Breast epithelium (tissue), 4 donors: Measurements from ENCODE around the gene CTNNA2. TPM values are rescaled to one million over a fixed set of nuclear protein-coding genes. Genes with fewer than 3 reads are reported as not detected.

ENCODE experiments used
- DNase-seq, 2 donors: peaks; one replicate each; pipeline ENCODE4 v3.0.0-alpha.2; 2019; ENCODE audit warnings: low spot score in 2 of 2
- H3K27ac ChIP-seq, 2 donors: fragments of 200-600 bp; sonication (generic) in 1 of 2; one replicate each; pipeline ENCODE4 v1.5.1; 2016 to 2019; ENCODE audit warnings: mild to moderate bottlenecking in 1 of 2
- H3K27me3 ChIP-seq, 2 donors: fragments of 200-600 bp; sonication (generic) in 1 of 2; one replicate each; pipeline versions ENCODE4 v1.5.1 to v1.6.0; 2017 to 2019; ENCODE audit warnings: control low read depth in 1 of 2, mild to moderate bottlenecking in 1 of 2
- H3K36me3 ChIP-seq: fragments of 200-600 bp; one replicate; pipeline ENCODE4 v1.5.1; 2019
- H3K4me1 ChIP-seq, 2 donors: fragments of 200-600 bp; sonication (generic); one replicate each; pipeline ENCODE4 v1.5.1; 2016 to 2019; ENCODE audit warnings: control low read depth in 1 of 2
- H3K4me3 ChIP-seq, 3 donors: fragments of 200-600 bp; sonication (generic); 1 replicate in 2 of 3; 2 replicates in 1 of 3; pipeline ENCODE4 v1.5.1; 2016 to 2019; ENCODE audit warnings: mild to moderate bottlenecking in 3 of 3, moderate library complexity in 2 of 3
- H3K9me3 ChIP-seq, 2 donors: fragments of 200-600 bp; sonication (generic) in 1 of 2; one replicate each; pipeline ENCODE4 v1.5.1; 2016 to 2019; ENCODE audit warnings: control low read depth in 1 of 2
- POLR2A ChIP-seq: fragments of 450-650 bp; IDR thresholded peaks from one replicate; pipeline ENCODE4 v1.6.1; 2016; ENCODE audit warnings: antibody characterized with exemption, mild to moderate bottlenecking, moderate library complexity
- POLR2AphosphoS5 ChIP-seq, 3 donors: sonication (generic); formaldehyde crosslinking; IDR thresholded peaks; one replicate each; pipeline ENCODE4 v1.6.1; 2017; ENCODE audit warnings: antibody characterized with exemption in 3 of 3
- intact Hi-C: fragments of 100-400 bp; cut with DNase I; formaldehyde crosslinking; loops from one replicate; pipeline ENCODE4 v1.15.1; 2023; ENCODE audit warnings: low total_unique reads
- total RNA-seq, 3 donors: library from RNA; depleted of rRNA; stranded (reverse); fragments of >200 nt; gene quantifications; one replicate each; pipeline ENCODE4 v1.1.0, GENCODE V29; 2016
- TF ChIP-seq, protein P1 (sequence below), 3 donors: fragments of 450-650 bp; IDR thresholded peaks; one replicate each; pipeline ENCODE4 v1.5.1; 2016 to 2017; ENCODE audit warnings: antibody characterized with exemption in 3 of 3, mild to moderate bottlenecking in 3 of 3, moderate library complexity in 3 of 3

The CTNNA2 gene
- total RNA-seq, 3 donors from 2014 or later: 0.16 TPM; not detected in 2

DNA sequence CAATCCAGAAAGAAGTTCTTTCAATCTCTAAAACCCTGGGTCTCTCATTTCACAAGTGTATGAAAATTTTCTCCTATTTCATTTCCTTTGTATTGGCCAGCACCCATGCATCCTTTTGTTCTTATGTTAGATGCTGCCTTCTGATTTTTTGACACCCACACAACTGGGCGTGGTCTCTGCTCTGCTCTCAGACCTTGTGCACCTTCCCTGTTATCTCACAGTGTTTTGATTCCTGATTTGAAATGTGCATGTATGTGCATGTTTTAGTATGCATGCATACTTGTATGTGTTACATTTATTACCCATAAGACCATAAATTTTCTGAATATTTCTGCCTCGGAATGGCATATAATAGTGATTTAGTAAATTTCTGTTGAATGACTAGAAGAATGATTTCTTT, 152.2 kb downstream of the CTNNA2 start:
- no peak overlapping the region for H3K27ac ChIP-seq
- no peaks in the 10 kb centered on the region for H3K27me3 ChIP-seq
- no peak for DNase-seq
- TF ChIP-seq POLR2A (no peak), POLR2AphosphoS5 (IDR thresholded peaks at IDR 0.05) (no peak)
- TF ChIP-seq, protein P1, sequence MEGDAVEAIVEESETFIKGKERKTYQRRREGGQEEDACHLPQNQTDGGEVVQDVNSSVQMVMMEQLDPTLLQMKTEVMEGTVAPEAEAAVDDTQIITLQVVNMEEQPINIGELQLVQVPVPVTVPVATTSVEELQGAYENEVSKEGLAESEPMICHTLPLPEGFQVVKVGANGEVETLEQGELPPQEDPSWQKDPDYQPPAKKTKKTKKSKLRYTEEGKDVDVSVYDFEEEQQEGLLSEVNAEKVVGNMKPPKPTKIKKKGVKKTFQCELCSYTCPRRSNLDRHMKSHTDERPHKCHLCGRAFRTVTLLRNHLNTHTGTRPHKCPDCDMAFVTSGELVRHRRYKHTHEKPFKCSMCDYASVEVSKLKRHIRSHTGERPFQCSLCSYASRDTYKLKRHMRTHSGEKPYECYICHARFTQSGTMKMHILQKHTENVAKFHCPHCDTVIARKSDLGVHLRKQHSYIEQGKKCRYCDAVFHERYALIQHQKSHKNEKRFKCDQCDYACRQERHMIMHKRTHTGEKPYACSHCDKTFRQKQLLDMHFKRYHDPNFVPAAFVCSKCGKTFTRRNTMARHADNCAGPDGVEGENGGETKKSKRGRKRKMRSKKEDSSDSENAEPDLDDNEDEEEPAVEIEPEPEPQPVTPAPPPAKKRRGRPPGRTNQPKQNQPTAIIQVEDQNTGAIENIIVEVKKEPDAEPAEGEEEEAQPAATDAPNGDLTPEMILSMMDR (IDR thresholded peaks at IDR 0.05): no peak
- no peaks in the 10 kb centered on the region for H3K36me3 ChIP-seq
- H3K9me3 ChIP-seq: no peaks in the 10 kb centered on the region
- H3K4me3 ChIP-seq: no peak overlapping the region
- no peaks in the 10 kb centered on the region for H3K4me1 ChIP-seq
- intact Hi-C loops: no loop called here

DNA sequence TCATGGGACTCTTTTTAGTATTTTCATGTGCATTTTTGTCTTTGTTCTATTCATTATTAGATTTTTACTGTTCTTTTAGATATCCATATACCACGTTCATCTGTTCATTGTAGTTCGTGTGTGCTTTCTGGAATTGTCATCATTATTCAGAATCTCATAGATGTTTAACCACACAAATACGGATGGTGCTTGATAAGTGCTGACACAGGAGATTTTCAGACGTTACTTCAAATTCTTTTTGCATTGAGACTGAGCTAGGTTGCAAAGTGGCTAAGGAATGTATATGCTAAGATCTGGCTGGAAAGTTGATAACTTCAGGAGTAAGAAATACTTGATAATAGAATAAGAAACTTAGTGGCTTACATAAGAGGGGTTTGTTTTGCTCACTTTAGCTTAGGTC, 153.6 kb downstream of the CTNNA2 start:
- Histone ChIP-seq H3K27me3 (no peaks in the 10 kb centered on the region), H3K36me3 (no peaks in the 10 kb centered on the region), H3K27ac (no peak overlapping the region), H3K9me3 (no peaks in the 10 kb centered on the region), H3K4me1 (no peaks in the 10 kb centered on the region), H3K4me3 (no peak overlapping the region)
- TF ChIP-seq POLR2A: no peak
- TF ChIP-seq POLR2AphosphoS5 (IDR thresholded peaks at IDR 0.05): no peak
- TF ChIP-seq, protein P1 (IDR thresholded peaks at IDR 0.05): no peak
- intact Hi-C loops: no loop called here
- no peak for DNase-seq

DNA sequence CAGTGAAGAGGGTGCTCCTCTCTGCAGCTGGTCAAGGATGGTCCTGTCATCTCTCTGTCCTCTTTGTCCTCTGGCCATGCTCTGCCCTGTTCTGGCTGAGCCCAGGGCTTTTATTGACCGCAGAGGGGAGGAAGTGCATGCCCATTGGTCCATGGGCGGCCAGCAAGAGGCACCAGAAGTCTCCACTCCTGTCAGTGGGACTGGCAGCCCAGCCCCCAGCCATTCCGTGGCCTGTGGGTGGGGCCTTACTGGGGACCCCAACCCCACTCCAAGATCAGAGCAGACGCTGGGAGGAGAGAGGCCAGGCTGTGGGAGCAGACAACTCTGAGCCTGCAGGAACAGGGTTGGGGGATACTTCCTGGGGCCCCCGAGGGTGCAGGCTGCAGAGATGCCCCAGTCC, 156.9 kb downstream of the CTNNA2 start:
- TF ChIP-seq, protein P1 (IDR thresholded peaks at IDR 0.05): no peak
- TF ChIP-seq POLR2AphosphoS5 (IDR thresholded peaks at IDR 0.05): no peak
- no peak for TF ChIP-seq POLR2A
- DNase-seq: no peak
- intact Hi-C loops: no loop called here

DNA sequence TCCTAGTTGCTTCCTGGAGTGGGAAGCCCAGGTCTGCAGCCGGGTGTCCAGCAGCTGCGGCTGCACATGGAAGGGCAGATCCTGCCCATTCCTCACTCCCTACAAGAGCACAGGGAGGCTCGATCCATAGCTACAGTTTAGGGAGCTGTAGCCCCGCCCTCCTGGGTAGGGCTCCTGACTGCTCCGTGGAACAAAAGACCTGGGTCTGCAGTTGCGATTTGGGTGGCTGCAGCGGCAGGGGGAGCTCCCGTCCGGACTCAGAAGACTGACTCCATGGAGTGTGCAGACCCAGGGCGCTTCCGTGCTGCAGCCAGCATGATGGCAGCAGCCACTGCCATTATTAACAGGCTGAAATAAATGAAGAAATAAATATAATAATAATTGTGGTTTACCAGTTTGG, 157.3 kb downstream of the CTNNA2 start:
- TF ChIP-seq POLR2A (no peak), POLR2AphosphoS5 (IDR thresholded peaks at IDR 0.05) (no peak)
- TF ChIP-seq, protein P1 (IDR thresholded peaks at IDR 0.05): no peak
- DNase-seq: no peak
- Histone ChIP-seq H3K27me3 (no peaks in the 10 kb centered on the region), H3K9me3 (no peaks in the 10 kb centered on the region), H3K27ac (no peak overlapping the region), H3K4me1 (no peaks in the 10 kb centered on the region), H3K4me3 (no peak overlapping the region), H3K36me3 (no peaks in the 10 kb centered on the region)
- intact Hi-C loops: no loop called here

More for the DNA sequence above, 156.9 kb downstream of the CTNNA2 start:
- no peak overlapping the region for H3K27ac ChIP-seq
- no peaks in the 10 kb centered on the region for H3K36me3 ChIP-seq
- no peak overlapping the region for H3K4me3 ChIP-seq
- no peaks in the 10 kb centered on the region for H3K4me1 ChIP-seq
- no peaks in the 10 kb centered on the region for H3K9me3 ChIP-seq
- H3K27me3 ChIP-seq: no peaks in the 10 kb centered on the region

DNA sequence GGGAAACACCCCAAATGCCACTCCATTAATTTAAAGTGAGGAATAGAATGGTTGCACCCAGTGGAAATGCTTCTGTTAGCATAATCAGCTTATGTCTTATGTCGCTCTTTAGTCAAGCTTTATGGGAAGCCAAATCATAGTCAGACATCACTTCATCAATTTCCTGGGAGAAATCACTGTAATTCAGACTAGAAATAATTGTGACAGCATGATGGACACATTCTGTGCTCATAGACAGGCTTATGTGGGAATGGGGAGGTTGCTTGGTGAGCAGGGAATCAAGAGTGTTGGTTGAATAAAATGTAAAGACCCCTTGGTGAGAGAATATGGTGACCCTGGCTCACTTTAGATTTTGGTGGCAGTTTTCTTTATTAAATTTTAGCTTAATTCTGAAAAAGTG, 174.0 kb downstream of the CTNNA2 start:
- no peaks in the 10 kb centered on the region for H3K27me3 ChIP-seq
- H3K9me3 ChIP-seq: no peaks in the 10 kb centered on the region
- no peak for DNase-seq
- H3K36me3 ChIP-seq: no peaks in the 10 kb centered on the region
- H3K27ac ChIP-seq: no peak overlapping the region
- H3K4me3 ChIP-seq: no peak overlapping the region
- TF ChIP-seq POLR2A (no peak), POLR2AphosphoS5 (IDR thresholded peaks at IDR 0.05) (no peak)
- TF ChIP-seq, protein P1 (IDR thresholded peaks at IDR 0.05): no peak
- intact Hi-C loops: no loop called here
- H3K4me1 ChIP-seq: no peaks in the 10 kb centered on the region
